ENCODE data around the gene GRSF1. TPM values are rescaled to one million over a fixed set of nuclear protein-coding genes. Genes with fewer than 3 reads are reported as not detected.
"Not testable (repeated sequence)": the region's sequence is repeated elsewhere in the genome, so short reads cannot be mapped to it uniquely, and the experiment has no call there.

Gene GRSF1
- total RNA-seq, 1 experiment from 2014 or later = 69.3 TPM

DNA sequence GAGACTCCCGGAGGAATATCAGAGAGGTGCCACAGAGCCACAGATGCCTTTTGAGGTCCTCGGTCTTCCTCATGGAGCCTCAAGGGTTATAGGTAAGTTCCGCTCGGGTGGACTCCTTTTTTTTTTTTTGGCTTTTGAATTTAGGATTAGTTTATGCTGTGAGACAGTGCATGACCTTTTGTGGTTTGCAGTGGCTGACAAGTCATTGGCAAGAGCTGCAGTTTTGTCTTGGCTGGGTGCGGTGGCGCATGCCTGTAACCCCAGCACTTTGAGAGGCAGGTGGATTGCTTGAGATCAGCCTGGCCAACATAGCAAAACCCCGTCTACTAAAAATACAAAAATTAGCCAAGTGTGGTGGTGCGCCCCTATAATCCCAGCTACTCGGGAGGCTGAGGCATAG, 4.5 kb upstream of the GRSF1 start:
- no peak for TF ChIP-seq CTCF (IDR thresholded peaks at IDR 0.05; ENCODE audit: unreplicated experiment)
- Mint-ChIP-seq H3K4me1 (ENCODE audit: insufficient read depth, unreplicated experiment) (no peaks in the 10 kb centered on the region), H3K36me3 (ENCODE audit: insufficient read depth, unreplicated experiment) (peaks cover 6% of the 10 kb centered on the region), H3K4me3 (ENCODE audit: unreplicated experiment) (no peak overlapping the region), H3K9me3 (ENCODE audit: unreplicated experiment) (no peaks in the 10 kb centered on the region), H3K27ac (ENCODE audit: low read depth, unreplicated experiment) (no peak overlapping the region), H3K27me3 (ENCODE audit: insufficient read depth, unreplicated experiment) (no peaks in the 10 kb centered on the region)
- DNase-seq (ENCODE audit: unreplicated experiment) = no peak
- ChIA-PET POLR2A (interaction anchor here (0.6 to 1.3 kb wide), 2 partner anchors 58 to 71 kb away, joined by 3 to 4 read pairs; partner anchors contain the start of gene MOB1B), CTCF (interaction anchor here (0.6 to 1.0 kb wide), 2 partner anchors 11 to 75 kb away, joined by 3 read pairs; no protein-coding TSS in a partner anchor)
- intact Hi-C loops (cut with micrococcal nuclease) = no loop called here
- BruUV-seq (replicated peaks) = no TSS peak

GRCh38 chr4:70842761-70843435, 3.2 kb upstream of the GRSF1 start:
- no peak for DNase-seq (ENCODE audit: unreplicated experiment)
- H3K36me3 Mint-ChIP-seq (ENCODE audit: insufficient read depth, unreplicated experiment) = peaks cover 6% of the 10 kb centered on the region
- POLR2A ChIA-PET = no interaction called here
- intact Hi-C loops (cut with micrococcal nuclease) = no loop called here
- no peaks in the 10 kb centered on the region for H3K27me3 Mint-ChIP-seq (ENCODE audit: insufficient read depth, unreplicated experiment)
- no TSS peak for BruUV-seq (replicated peaks)
- no peak overlapping the region for H3K4me3 Mint-ChIP-seq (ENCODE audit: unreplicated experiment)
- CTCF ChIA-PET = interaction anchor here (1.2 kb wide), 1 partner anchor 191 kb away, joined by 4 read pairs; no protein-coding TSS in a partner anchor
- no peak overlapping the region for H3K27ac Mint-ChIP-seq (ENCODE audit: low read depth, unreplicated experiment)
- no peaks in the 10 kb centered on the region for H3K9me3 Mint-ChIP-seq (ENCODE audit: unreplicated experiment)
- no peak for TF ChIP-seq CTCF (IDR thresholded peaks at IDR 0.05; ENCODE audit: unreplicated experiment)
- no peaks in the 10 kb centered on the region for H3K4me1 Mint-ChIP-seq (ENCODE audit: insufficient read depth, unreplicated experiment)

GRCh38 chr4:70841951-70842350, 2.3 kb upstream of the GRSF1 start:
- Mint-ChIP-seq H3K4me1 (ENCODE audit: insufficient read depth, unreplicated experiment) (peaks cover 2% of the 10 kb centered on the region), H3K27ac (ENCODE audit: low read depth, unreplicated experiment) (no peak overlapping the region), H3K9me3 (ENCODE audit: unreplicated experiment) (no peaks in the 10 kb centered on the region), H3K27me3 (ENCODE audit: insufficient read depth, unreplicated experiment) (no peaks in the 10 kb centered on the region), H3K4me3 (ENCODE audit: unreplicated experiment) (no peak overlapping the region), H3K36me3 (ENCODE audit: insufficient read depth, unreplicated experiment) (peaks cover 6% of the 10 kb centered on the region)
- no TSS peak for BruUV-seq (replicated peaks)
- ChIA-PET CTCF (interaction anchor here (0.7 kb wide), 1 partner anchor 22 kb away, joined by 3 read pairs; no protein-coding TSS in a partner anchor), POLR2A (no interaction called here)
- TF ChIP-seq CTCF (IDR thresholded peaks at IDR 0.05; ENCODE audit: unreplicated experiment) = no peak
- intact Hi-C loops (cut with micrococcal nuclease) = no loop called here
- DNase-seq (ENCODE audit: unreplicated experiment) = no peak

DNA sequence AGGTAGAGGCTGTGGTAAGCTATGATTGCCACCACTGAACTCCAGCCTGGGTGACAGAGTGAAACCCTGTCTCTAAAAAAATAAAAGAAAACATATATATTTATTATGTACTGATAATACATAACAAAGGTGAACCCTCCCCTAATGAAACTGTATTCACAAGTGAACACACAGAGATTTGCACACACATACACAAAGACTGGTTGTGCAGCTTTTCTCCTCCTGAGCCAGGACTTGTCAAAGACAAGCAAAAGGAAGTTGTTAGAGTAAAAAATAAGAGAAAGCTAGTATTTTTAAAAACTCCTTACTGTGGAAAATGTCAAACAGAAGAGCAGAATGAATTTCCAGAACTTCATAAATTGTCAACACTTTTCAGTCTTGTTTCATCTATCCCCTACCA, 1.5 kb upstream of the GRSF1 start:
- Mint-ChIP-seq H3K4me1 (ENCODE audit: insufficient read depth, unreplicated experiment) (peaks cover 9% of the 10 kb centered on the region), H3K27me3 (ENCODE audit: insufficient read depth, unreplicated experiment) (no peaks in the 10 kb centered on the region), H3K36me3 (ENCODE audit: insufficient read depth, unreplicated experiment) (peaks cover 6% of the 10 kb centered on the region), H3K27ac (ENCODE audit: low read depth, unreplicated experiment) (no peak overlapping the region), H3K4me3 (ENCODE audit: unreplicated experiment) (no peak overlapping the region), H3K9me3 (ENCODE audit: unreplicated experiment) (no peaks in the 10 kb centered on the region)
- DNase-seq (ENCODE audit: unreplicated experiment) = no peak
- no TSS peak for BruUV-seq (replicated peaks)
- POLR2A ChIA-PET = interaction anchor here (1.2 kb wide), 1 partner anchor 135 kb away, joined by 5 read pairs; no protein-coding TSS in a partner anchor
- no peak for TF ChIP-seq CTCF (IDR thresholded peaks at IDR 0.05; ENCODE audit: unreplicated experiment)
- CTCF ChIA-PET = interaction anchor here (0.7 kb wide), 1 partner anchor 23 kb away, joined by 3 read pairs; no protein-coding TSS in a partner anchor
- intact Hi-C loops (cut with micrococcal nuclease) = no loop called here

- H3K4me1 Mint-ChIP-seq (ENCODE audit: insufficient read depth, unreplicated experiment); BruUV-seq (replicated peaks); H3K27me3 Mint-ChIP-seq (ENCODE audit: insufficient read depth, unreplicated experiment); intact Hi-C loops (cut with micrococcal nuclease); H3K36me3 Mint-ChIP-seq (ENCODE audit: insufficient read depth, unreplicated experiment); H3K4me3 Mint-ChIP-seq (ENCODE audit: unreplicated experiment); H3K27ac Mint-ChIP-seq (ENCODE audit: low read depth, unreplicated experiment); CTCF ChIA-PET; H3K9me3 Mint-ChIP-seq (ENCODE audit: unreplicated experiment); DNase-seq (ENCODE audit: unreplicated experiment): not testable (repeated sequence)
- POLR2A ChIA-PET = interaction anchor here (1.2 kb wide), 1 partner anchor 134 kb away, joined by 5 read pairs; no protein-coding TSS in a partner anchor
These were observed 941 bp upstream of the GRSF1 start for GRCh38 chr4:70840631-70841030.

DNA sequence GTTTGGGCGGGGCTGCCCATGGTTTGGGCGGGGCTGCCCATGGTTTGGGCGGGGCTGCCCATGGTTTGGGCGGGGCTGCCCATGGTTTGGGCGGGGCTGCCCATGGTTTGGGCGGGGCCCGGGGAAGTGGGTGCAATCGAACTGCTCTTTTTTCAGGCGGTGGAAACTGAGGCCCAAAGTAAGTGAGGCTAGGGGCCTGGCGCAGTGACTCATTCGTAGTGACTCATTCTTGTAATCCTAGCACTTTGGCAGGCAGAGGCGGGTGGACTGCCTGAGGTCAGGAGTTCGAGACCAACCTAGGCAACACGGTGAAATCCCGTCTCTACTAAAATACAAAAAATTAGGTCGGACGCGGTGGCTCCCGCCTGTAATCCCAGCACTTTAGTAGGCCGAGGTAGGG, 447 bp upstream of the GRSF1 start:
- CTCF ChIA-PET = interaction anchor here (0.7 kb wide), 1 partner anchor 426 kb away, joined by 5 read pairs; no protein-coding TSS in a partner anchor
- peak; percentile 74 for DNase-seq (ENCODE audit: unreplicated experiment)
- H3K27me3 Mint-ChIP-seq (ENCODE audit: insufficient read depth, unreplicated experiment); H3K36me3 Mint-ChIP-seq (ENCODE audit: insufficient read depth, unreplicated experiment); H3K9me3 Mint-ChIP-seq (ENCODE audit: unreplicated experiment); H3K27ac Mint-ChIP-seq (ENCODE audit: low read depth, unreplicated experiment); BruUV-seq (replicated peaks); H3K4me1 Mint-ChIP-seq (ENCODE audit: insufficient read depth, unreplicated experiment); intact Hi-C loops (cut with micrococcal nuclease): not testable (repeated sequence)
- peak overlapping the region; percentile 95 for H3K4me3 Mint-ChIP-seq (ENCODE audit: unreplicated experiment)
- POLR2A ChIA-PET = interaction anchor here (0.9 to 3.9 kb wide), 5 partner anchors 62 to 155 kb away, joined by 3 to 59 read pairs (median 19); partner anchors contain the start of genes DCK and MOB1B

All from MCF 10A (cell line).